Peyer's patch (tissue), 4 donors: Measurements from ENCODE around the gene LMAN2L. TPM values are rescaled to one million over a fixed set of nuclear protein-coding genes. Genes with fewer than 3 reads are reported as not detected.

Experiments
- DNase-seq, 3 donors: peaks; one replicate each; pipeline ENCODE4 v3.0.0-alpha.2; 2017 to 2019
- H3K27ac ChIP-seq, 4 donors: fragments of 200-600 bp; sonication (generic); one replicate each; pipeline ENCODE4 v1.5.1; 2016 to 2019
- H3K27me3 ChIP-seq, 2 donors: fragments of 200-600 bp; sonication (generic); one replicate each; pipeline ENCODE4 v1.5.1; 2019
- H3K36me3 ChIP-seq, 3 donors: fragments of 200-600 bp; sonication (generic); one replicate each; pipeline ENCODE4 v1.5.1; 2016 to 2019
- H3K4me1 ChIP-seq, 4 donors: fragments of 200-600 bp; sonication (generic); one replicate each; pipeline ENCODE4 v1.5.1; 2016 to 2019
- H3K4me3 ChIP-seq, 4 donors: fragments of 200-600 bp; sonication (generic); 1 replicate in 3 of 4; 2 replicates in 1 of 4; pipeline ENCODE4 v1.5.1; 2016 to 2019; ENCODE audit warnings: mild to moderate bottlenecking in 1 of 4
- H3K9me3 ChIP-seq, 4 donors: fragments of 200-600 bp; sonication (generic); one replicate each; pipeline ENCODE4 v1.5.1; 2016 to 2019; ENCODE audit warnings: mild to moderate bottlenecking in 1 of 4
- POLR2A ChIP-seq, 2 donors: fragments of 450-650 bp; IDR thresholded peaks; one replicate each; pipeline ENCODE4 v1.5.1; 2017; ENCODE audit warnings: antibody characterized with exemption in 2 of 2, mild to moderate bottlenecking in 2 of 2, moderate library complexity in 2 of 2
- total RNA-seq, 4 donors: library from RNA; depleted of rRNA; stranded (reverse); fragments of >200 nt; gene quantifications; one replicate each; pipeline ENCODE4 v1.1.0, GENCODE V29; 2016
- TF ChIP-seq, protein P1 (sequence below), 6 experiments: fragments of 450-650 bp in 4 of 6; fragments of 200-600 bp in 2 of 6; sonication (generic) in 1 of 6; IDR thresholded peaks; one replicate each; pipeline ENCODE4 v1.5.1; 2017 to 2019; ENCODE audit warnings: antibody characterized with exemption in 6 of 6, mild to moderate bottlenecking in 3 of 6, moderate library complexity in 1 of 6

Gene LMAN2L, protein sequence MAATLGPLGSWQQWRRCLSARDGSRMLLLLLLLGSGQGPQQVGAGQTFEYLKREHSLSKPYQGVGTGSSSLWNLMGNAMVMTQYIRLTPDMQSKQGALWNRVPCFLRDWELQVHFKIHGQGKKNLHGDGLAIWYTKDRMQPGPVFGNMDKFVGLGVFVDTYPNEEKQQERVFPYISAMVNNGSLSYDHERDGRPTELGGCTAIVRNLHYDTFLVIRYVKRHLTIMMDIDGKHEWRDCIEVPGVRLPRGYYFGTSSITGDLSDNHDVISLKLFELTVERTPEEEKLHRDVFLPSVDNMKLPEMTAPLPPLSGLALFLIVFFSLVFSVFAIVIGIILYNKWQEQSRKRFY
- 10 to 100 TPM in 2 of 4 donors, 1 to 10 TPM in 2; 9.4 to 12.5 (median 10.8) TPM for total RNA-seq

DNA sequence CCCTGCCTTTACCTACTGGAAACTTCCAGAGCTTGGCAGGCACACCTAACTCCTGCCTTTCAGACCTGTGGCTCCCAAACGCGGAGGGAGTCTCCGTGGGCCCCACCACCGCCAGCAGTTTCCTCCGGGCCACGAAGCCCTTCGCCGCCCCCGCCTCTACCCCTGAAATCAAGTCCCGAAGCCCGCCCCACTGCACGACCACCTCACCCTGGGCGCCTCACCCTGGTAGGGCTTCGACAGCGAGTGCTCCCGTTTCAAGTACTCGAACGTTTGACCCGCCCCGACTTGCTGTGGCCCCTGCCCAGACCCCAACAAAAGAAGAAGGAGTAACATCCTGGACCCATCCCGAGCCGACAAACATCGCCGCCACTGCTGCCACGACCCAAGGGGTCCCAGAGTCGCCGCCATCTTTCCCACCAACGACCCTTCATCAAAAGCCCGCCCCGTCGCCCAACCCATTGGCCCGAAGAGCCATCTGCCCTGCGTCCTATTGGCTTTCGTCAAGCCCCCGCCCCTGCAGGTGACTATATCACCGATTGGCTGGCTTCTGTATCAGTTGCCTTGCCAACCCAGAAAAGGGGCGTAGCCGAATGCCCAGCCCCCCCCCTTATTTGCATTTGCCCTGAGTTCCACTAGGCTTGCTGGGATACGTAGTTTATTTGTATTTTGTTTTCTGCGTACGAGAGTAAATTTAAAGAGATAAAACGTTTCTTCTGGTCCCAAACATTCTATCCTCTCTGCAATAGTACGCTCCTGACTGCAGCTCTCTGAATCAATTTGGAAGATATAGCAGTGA, at the start of gene LMAN2L:
TSS of gene LMAN2L (minus strand) at position 432 of the 796 bp plus-strand sequence. CDS start at position 408, 24 bp downstream.
- peak within 1 kb of the TSS; percentile 66 to 74 (median 72) for H3K27ac ChIP-seq
- TF ChIP-seq, protein P1, sequence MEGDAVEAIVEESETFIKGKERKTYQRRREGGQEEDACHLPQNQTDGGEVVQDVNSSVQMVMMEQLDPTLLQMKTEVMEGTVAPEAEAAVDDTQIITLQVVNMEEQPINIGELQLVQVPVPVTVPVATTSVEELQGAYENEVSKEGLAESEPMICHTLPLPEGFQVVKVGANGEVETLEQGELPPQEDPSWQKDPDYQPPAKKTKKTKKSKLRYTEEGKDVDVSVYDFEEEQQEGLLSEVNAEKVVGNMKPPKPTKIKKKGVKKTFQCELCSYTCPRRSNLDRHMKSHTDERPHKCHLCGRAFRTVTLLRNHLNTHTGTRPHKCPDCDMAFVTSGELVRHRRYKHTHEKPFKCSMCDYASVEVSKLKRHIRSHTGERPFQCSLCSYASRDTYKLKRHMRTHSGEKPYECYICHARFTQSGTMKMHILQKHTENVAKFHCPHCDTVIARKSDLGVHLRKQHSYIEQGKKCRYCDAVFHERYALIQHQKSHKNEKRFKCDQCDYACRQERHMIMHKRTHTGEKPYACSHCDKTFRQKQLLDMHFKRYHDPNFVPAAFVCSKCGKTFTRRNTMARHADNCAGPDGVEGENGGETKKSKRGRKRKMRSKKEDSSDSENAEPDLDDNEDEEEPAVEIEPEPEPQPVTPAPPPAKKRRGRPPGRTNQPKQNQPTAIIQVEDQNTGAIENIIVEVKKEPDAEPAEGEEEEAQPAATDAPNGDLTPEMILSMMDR (IDR thresholded peaks at IDR 0.05): peak in 2 of 6 experiments; percentile 17 to 20
- TF ChIP-seq POLR2A (IDR thresholded peaks at IDR 0.05): no peak
- H3K9me3 ChIP-seq: no peaks in the 10 kb centered on the region
- peak; percentile 97 to 100 (median 99) for DNase-seq
- H3K4me1 ChIP-seq: peaks cover 0 to 15% (median 7%) of the 10 kb centered on the region in 4 donors
- H3K4me3 ChIP-seq: peak within 1 kb of the TSS; percentile 70 to 90 (median 78)
- H3K36me3 ChIP-seq: peaks cover 0 to 8% (median 0%) of the 10 kb centered on the region in 3 donors
- H3K27me3 ChIP-seq: no peaks in the 10 kb centered on the region

DNA sequence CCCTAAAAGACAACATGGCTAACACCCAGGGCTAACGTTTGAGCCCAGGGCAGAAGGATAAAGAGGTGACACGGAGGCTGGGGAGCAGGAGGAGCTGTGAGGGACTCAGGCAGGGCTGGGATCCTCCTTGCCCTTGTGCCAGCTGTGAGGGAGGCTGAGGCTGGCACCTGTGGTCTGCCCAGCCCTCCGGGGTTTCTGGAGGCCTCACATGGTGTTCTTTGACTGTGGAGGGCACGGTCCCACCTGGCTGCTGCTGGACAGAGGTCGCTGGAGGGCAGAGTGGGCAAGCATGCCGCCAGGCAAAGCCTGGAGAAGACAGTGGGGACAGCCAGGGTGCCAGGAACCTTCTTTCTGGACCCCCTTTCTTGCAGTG, 49.4 kb upstream of the LMAN2L start:
- TF ChIP-seq POLR2A (IDR thresholded peaks at IDR 0.05): no peak
- TF ChIP-seq, protein P1 (IDR thresholded peaks at IDR 0.05): no peak
- no peak for DNase-seq
- Histone ChIP-seq H3K4me3 (peak overlapping the region in 2 of 4 donors; percentile 10 to 19), H3K36me3 (no peaks in the 10 kb centered on the region), H3K4me1 (peaks cover 0 to 37% (median 3%) of the 10 kb centered on the region in 4 donors), H3K27ac (peak overlapping the region in 3 of 4 donors; percentile 66 to 94 (median 79)), H3K27me3 (no peaks in the 10 kb centered on the region), H3K9me3 (no peaks in the 10 kb centered on the region)

DNA sequence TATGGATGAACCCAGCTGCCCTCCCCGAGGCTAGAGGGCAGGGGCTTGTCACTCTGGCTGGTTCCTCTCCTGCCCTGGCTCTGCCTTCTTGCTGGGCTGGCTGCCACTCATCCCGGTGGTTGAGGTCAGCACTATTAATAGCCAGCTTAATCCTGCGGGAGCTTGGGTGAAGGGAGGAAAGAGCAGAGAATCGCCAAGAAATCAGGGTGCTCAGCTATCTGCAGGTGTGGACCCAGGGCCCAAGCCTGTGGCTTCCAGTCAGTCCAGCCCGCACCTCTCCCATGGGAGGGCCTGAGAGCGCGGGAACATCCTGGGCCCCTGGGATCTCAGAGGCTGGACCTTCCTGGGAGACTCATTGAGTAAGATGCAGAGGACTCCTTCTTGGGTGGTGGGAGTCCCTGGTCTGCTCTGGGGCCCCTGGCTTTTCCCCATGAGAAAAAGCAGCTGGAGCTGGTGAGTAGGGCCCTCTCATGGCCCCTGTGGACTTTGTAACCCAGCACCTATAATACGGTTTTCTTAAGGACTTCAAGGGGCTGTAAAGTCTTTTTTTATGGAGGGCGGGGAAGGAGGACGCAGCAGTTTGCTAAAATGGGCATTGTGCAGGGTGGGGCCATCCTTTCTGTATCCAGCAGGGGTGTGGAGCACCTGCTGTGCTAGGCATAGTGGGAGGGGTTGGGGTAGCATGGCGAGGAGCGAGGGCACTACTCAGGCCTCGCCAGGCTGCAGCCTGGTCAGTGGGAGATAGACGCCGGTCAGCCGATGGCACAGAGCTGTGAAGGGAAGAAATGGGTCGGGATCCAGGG, 48.8 kb upstream of the LMAN2L start:
- peak overlapping the region in 1 of 4 donors; percentile 19 for H3K4me3 ChIP-seq

DNA sequence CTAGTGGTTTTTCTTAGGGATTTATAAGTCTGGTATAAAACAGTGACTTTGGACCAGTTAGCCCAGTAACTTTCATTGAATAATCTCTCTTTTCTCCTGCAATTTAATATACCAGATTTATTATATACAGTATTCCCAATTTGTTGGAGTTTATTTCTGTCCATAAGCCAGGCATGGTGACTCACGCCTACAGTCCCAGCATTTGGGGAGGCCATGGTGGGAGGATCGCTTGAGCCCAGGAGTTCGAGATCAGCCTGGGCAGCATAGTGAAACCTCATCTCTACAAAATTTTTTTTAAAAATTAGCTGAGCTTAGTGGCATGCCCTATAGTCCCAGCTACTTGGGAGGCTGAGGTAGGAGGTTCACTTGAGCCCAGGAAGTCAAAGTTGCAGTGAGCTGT, 47.5 kb upstream of the LMAN2L start:
- H3K27ac ChIP-seq: peak overlapping the region in 3 of 4 donors; percentile 66 to 94 (median 79)
- TF ChIP-seq, protein P1 (IDR thresholded peaks at IDR 0.05): no peak
- no peak for TF ChIP-seq POLR2A (IDR thresholded peaks at IDR 0.05)
- H3K4me1 ChIP-seq: peaks cover 0 to 37% (median 3%) of the 10 kb centered on the region in 4 donors
- no peaks in the 10 kb centered on the region for H3K27me3 ChIP-seq
- no peaks in the 10 kb centered on the region for H3K9me3 ChIP-seq
- no peak overlapping the region for H3K4me3 ChIP-seq
- no peaks in the 10 kb centered on the region for H3K36me3 ChIP-seq
- no peak for DNase-seq

More for the DNA sequence above, 48.8 kb upstream of the LMAN2L start:
- Histone ChIP-seq H3K36me3 (no peaks in the 10 kb centered on the region), H3K9me3 (no peaks in the 10 kb centered on the region), H3K27me3 (no peaks in the 10 kb centered on the region), H3K4me1 (peaks cover 0 to 37% (median 3%) of the 10 kb centered on the region in 4 donors), H3K27ac (peak overlapping the region; percentile 10 to 94 (median 72))
- peak in 2 of 3 donors; percentile 78 to 82 for DNase-seq
- peak in 1 of 2 donors; percentile 43 for TF ChIP-seq POLR2A (IDR thresholded peaks at IDR 0.05)
- TF ChIP-seq, protein P1 (IDR thresholded peaks at IDR 0.05): peak in 3 of 6 experiments; percentile 31 to 42 (median 39)

DNA sequence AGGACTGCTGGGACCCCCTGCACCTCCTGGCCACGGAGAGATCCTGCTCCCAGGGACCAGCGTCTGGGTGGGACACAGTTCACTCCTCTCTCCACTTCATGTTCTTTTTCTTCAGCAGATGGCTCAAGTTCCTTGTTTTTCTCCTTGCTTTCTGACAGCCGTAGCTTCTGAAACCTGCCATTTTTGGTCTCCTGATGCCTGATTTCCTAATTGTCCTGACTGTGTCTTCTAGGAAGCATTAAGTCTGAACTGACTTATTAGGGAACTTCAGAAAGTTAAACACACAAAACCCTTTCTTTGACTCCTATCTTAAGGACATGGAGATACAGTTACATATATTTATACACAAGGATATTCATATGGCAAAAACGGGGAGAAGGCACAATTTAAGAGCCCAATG, 43.5 kb upstream of the LMAN2L start:
- H3K27me3 ChIP-seq: no peaks in the 10 kb centered on the region
- H3K9me3 ChIP-seq: no peaks in the 10 kb centered on the region
- H3K36me3 ChIP-seq: no peaks in the 10 kb centered on the region
- H3K4me1 ChIP-seq: peaks cover 0 to 23% (median 3%) of the 10 kb centered on the region in 4 donors
- no peak for DNase-seq
- no peak overlapping the region for H3K27ac ChIP-seq
- TF ChIP-seq, protein P1 (IDR thresholded peaks at IDR 0.05): no peak
- TF ChIP-seq POLR2A (IDR thresholded peaks at IDR 0.05): no peak
- H3K4me3 ChIP-seq: no peak overlapping the region
